PC-9 (cell line): ENCODE measurements around the gene RASGRF1. TPM values are rescaled to one million over a fixed set of nuclear protein-coding genes. Genes with fewer than 3 reads are reported as not detected.

ENCODE experiments used
- BruUV-seq: library from RNA; stranded (reverse); fragments of 400-500 nt; replicated peaks from 2 replicates; lab custom pipeline; 2021; lab: Mats Ljungman, UMichigan
- CTCF ChIA-PET: fragments of 300-600 bp; sonication (Branson Sonifier 250); formaldehyde crosslinking; loops from one replicate; lab custom pipeline; 2022; ENCODE audit warnings: antibody characterized with exemption; lab: Charles Lee
- POLR2A ChIA-PET: fragments of 300-600 bp; sonication (Branson Sonifier 250); formaldehyde crosslinking; loops from one replicate; lab custom pipeline; 2022; ENCODE audit warnings: antibody characterized with exemption; ENCODE audit not compliant: unreplicated experiment; lab: Charles Lee
- DNase-seq, 2 experiments: peaks; one replicate each; pipeline versions ENCODE4 v3.0.0 to v3.0.0-alpha.2; 2015 to 2022; ENCODE audit warnings: mixed read lengths in 1 of 2
- H2AFZ ChIP-seq: fragments of 200-600 bp; sonication (generic); 2 replicates; pipeline ENCODE4 v1.8.1; 2017; ENCODE audit warnings: antibody characterized with exemption
- H3F3A ChIP-seq: fragments of 200-600 bp; sonication (generic); 2 replicates; pipeline ENCODE4 v1.8.1; 2017; ENCODE audit warnings: antibody characterized with exemption, mild to moderate bottlenecking, low read depth; ENCODE audit not compliant: insufficient read depth
- H3K27ac ChIP-seq: fragments of 200-600 bp; sonication (generic); 2 replicates; pipeline ENCODE4 v1.6.1; 2016; ENCODE audit warnings: mixed run types
- H3K27me3 ChIP-seq: fragments of 200-600 bp; sonication (generic); 2 replicates; pipeline ENCODE4 v1.6.1; 2016; ENCODE audit warnings: low read depth, mixed run types; ENCODE audit not compliant: insufficient read depth
- H3K36me3 ChIP-seq: fragments of 200-600 bp; sonication (generic); 2 replicates; pipeline ENCODE4 v1.6.1; 2016; ENCODE audit warnings: low read depth, mixed run types
- H3K4me1 ChIP-seq: fragments of 200-600 bp; sonication (generic); replicated peaks from 2 replicates; pipeline ENCODE4 v1.6.1; 2016; ENCODE audit warnings: mixed run types; ENCODE audit not compliant: insufficient read depth
- H3K4me2 ChIP-seq: fragments of 200-600 bp; sonication (generic); 2 replicates; pipeline ENCODE4 v1.6.1; 2017; ENCODE audit warnings: mixed run types
- H3K4me3 ChIP-seq: fragments of 200-600 bp; sonication (generic); 2 replicates; pipeline ENCODE4 v1.6.1; 2016; ENCODE audit warnings: mixed run types
- H3K79me2 ChIP-seq: fragments of 200-600 bp; sonication (generic); 2 replicates; pipeline ENCODE4 v1.6.1; 2017; ENCODE audit warnings: low read depth, mixed run types
- H3K9me2 ChIP-seq: fragments of 200-600 bp; sonication (generic); 2 replicates; pipeline ENCODE4 v1.8.1; 2017; ENCODE audit warnings: mild to moderate bottlenecking; ENCODE audit not compliant: insufficient read depth
- H3K9me3 ChIP-seq: fragments of 200-600 bp; sonication (generic); 2 replicates; pipeline ENCODE4 v1.8.1; 2016; ENCODE audit warnings: low read depth; ENCODE audit not compliant: insufficient read depth
- H4K20me1 ChIP-seq: fragments of 200-600 bp; sonication (generic); 2 replicates; pipeline ENCODE4 v1.8.1; 2017; ENCODE audit not compliant: insufficient read depth
- EZH2 ChIP-seq: fragments of 200-600 bp; sonication (generic); IDR thresholded peaks from 2 replicates; pipeline ENCODE4 v1.8.0; 2017; ENCODE audit warnings: antibody characterized with exemption, low read depth
- intact Hi-C: fragments of 100-400 bp; cut with micrococcal nuclease; formaldehyde crosslinking; loops from one replicate; pipeline ENCODE4 v1.10.0; 2022; ENCODE audit not compliant: unreplicated experiment
- total RNA-seq: library from RNA; stranded (reverse); gene quantifications from 2 replicates; pipeline ENCODE4 v1.2.3, GENCODE V29; 2021
- TF ChIP-seq, protein P1 (sequence below): fragments of 200-600 bp; sonication (generic); conservative IDR thresholded peaks from 2 replicates; pipeline ENCODE4 v1.6.1; 2017; ENCODE audit warnings: mixed run types, antibody characterized with exemption, mild to moderate bottlenecking, moderate library complexity

Gene RASGRF1
- total RNA-seq, 1 experiment from 2014 or later = 6.0 TPM

DNA sequence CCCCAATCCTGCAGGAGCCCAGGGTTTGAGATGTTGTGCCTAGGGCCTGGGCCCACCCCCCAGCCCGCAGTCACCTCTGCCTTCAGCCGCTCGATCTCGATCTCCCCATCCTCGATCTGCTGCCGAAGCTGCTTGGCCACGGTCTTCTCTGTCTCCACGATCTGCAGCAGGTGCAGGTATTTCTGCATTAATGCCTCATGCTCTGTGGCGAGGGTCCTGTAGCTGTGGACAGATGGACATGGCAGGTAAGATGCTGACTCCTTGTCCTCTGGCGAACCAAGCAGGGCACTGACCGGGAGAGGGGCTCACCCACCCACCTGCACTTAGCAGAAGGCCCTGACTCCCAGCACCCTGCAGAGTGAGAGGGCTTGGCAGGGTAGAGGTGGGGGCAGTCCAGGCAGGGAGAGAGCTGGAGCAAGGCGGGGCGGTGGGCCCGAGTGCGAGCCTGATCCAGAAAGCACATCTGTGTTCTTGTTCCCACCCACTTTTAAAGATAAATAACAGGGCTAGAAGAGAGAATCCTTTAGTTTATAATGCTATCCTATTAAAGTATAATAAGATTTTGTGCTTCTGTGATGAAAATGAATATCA, 32.2 kb downstream of the RASGRF1 start:
- Histone ChIP-seq H3F3A (no peaks in the 10 kb centered on the region), H3K4me2 (no peak overlapping the region), H3K36me3 (no peaks in the 10 kb centered on the region), H3K9me2 (no peaks in the 10 kb centered on the region), H3K9me3 (no peaks in the 10 kb centered on the region), H3K27me3 (peaks cover 27% of the 10 kb centered on the region), H3K79me2 (no peaks in the 10 kb centered on the region), H4K20me1 (no peaks in the 10 kb centered on the region), H3K4me3 (no peak overlapping the region), H3K27ac (no peak overlapping the region), H2AFZ (no peak overlapping the region), H3K4me1 (no peaks in the 10 kb centered on the region)
- no peak for DNase-seq
- no TSS peak for BruUV-seq
- TF ChIP-seq, protein P1, sequence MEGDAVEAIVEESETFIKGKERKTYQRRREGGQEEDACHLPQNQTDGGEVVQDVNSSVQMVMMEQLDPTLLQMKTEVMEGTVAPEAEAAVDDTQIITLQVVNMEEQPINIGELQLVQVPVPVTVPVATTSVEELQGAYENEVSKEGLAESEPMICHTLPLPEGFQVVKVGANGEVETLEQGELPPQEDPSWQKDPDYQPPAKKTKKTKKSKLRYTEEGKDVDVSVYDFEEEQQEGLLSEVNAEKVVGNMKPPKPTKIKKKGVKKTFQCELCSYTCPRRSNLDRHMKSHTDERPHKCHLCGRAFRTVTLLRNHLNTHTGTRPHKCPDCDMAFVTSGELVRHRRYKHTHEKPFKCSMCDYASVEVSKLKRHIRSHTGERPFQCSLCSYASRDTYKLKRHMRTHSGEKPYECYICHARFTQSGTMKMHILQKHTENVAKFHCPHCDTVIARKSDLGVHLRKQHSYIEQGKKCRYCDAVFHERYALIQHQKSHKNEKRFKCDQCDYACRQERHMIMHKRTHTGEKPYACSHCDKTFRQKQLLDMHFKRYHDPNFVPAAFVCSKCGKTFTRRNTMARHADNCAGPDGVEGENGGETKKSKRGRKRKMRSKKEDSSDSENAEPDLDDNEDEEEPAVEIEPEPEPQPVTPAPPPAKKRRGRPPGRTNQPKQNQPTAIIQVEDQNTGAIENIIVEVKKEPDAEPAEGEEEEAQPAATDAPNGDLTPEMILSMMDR = no peak
- TF ChIP-seq EZH2 = no peak
- intact Hi-C loops = no loop called here
- POLR2A ChIA-PET = no interaction called here
- CTCF ChIA-PET = no interaction called here

DNA sequence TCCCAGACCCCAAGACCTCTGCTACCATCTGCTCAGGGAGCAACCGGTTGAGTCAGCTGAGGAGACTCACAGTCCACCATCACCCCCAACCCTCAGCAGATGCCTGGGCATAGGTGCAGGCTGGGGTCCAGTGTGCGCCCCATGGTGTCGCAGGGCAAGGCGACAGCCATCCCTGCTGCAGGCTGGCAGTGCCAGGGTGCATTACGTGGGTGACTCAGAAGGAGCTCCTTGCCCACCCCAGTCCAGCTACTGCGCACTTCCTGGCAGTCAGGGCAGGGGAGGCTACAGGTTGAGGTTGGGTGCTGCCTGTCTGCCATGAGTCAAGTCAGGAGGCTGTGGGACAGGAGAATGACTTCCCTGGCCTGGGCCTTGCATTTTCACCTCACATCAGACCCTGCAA, 33.5 kb downstream of the RASGRF1 start:
- POLR2A ChIA-PET = no interaction called here
- CTCF ChIA-PET = no interaction called here
- TF ChIP-seq, protein P1 = no peak
- no peak for TF ChIP-seq EZH2

DNA sequence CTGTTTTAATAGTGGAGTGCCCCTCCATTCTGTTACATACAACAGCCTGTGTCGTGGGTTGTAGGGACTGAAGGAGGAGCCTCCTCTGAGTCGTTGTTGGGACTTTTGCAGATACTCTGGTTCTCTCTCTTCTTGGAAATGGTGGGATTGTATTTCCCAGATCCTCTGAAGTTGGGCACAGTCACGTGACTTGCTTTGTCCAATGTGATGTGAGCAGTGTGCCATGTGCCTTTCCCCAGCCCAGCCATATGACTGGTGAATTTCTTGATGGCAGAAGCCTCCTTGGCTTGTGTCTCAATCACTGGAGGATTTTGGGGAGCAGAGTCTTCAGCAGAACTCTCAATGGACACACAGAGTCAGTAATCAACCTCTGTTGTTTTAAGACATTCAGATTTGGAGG, 36.2 kb downstream of the RASGRF1 start:
- no TSS peak for BruUV-seq
- no peak for DNase-seq
- H3K4me3 ChIP-seq = no peak overlapping the region
- intact Hi-C loops = no loop called here
- no peaks in the 10 kb centered on the region for H3K4me1 ChIP-seq
- H3K9me3 ChIP-seq = no peaks in the 10 kb centered on the region
- H3K4me2 ChIP-seq = no peak overlapping the region
- CTCF ChIA-PET = no interaction called here
- H4K20me1 ChIP-seq = no peaks in the 10 kb centered on the region
- no peaks in the 10 kb centered on the region for H3K36me3 ChIP-seq
- no peaks in the 10 kb centered on the region for H3K79me2 ChIP-seq
- H2AFZ ChIP-seq = no peak overlapping the region
- H3K27me3 ChIP-seq = peaks cover 28% of the 10 kb centered on the region
- POLR2A ChIA-PET = no interaction called here
- TF ChIP-seq, protein P1 = no peak
- TF ChIP-seq EZH2 = no peak
- H3F3A ChIP-seq = no peaks in the 10 kb centered on the region
- no peak overlapping the region for H3K27ac ChIP-seq
- no peaks in the 10 kb centered on the region for H3K9me2 ChIP-seq

More for the DNA sequence above, 33.5 kb downstream of the RASGRF1 start:
- Histone ChIP-seq H3K4me2 (no peak overlapping the region), H3K79me2 (no peaks in the 10 kb centered on the region), H3K27ac (no peak overlapping the region), H3K9me3 (no peaks in the 10 kb centered on the region), H3K4me1 (no peaks in the 10 kb centered on the region), H3K4me3 (no peak overlapping the region), H2AFZ (no peak overlapping the region), H3K9me2 (no peaks in the 10 kb centered on the region), H3K36me3 (no peaks in the 10 kb centered on the region), H3F3A (no peaks in the 10 kb centered on the region), H4K20me1 (no peaks in the 10 kb centered on the region), H3K27me3 (peaks cover 27% of the 10 kb centered on the region)
- DNase-seq = no peak
- BruUV-seq = no TSS peak
- intact Hi-C loops = no loop called here
